COR-L47 (cell line): ENCODE data around the gene ZNF718.
"Not testable (repeated sequence)": the region's sequence is repeated elsewhere in the genome, so short reads cannot be mapped to it uniquely, and the experiment has no call there.

Source experiments
- DNase-seq: peaks from one replicate; lab custom pipeline; 2025; lab: John Stamatoyannopoulos, UW

Gene ZNF718

GRCh38 chr4:161496-162284, 37.4 kb downstream of the ZNF718 start:
- DNase-seq, result no peak

- not testable (repeated sequence) for DNase-seq
These were observed 45.3 kb downstream of the ZNF718 start for GRCh38 chr4:169640-170039.

- DNase-seq, result not testable (repeated sequence)
These were observed 47.0 kb downstream of the ZNF718 start for GRCh38 chr4:171318-171717.

- no peak for DNase-seq
These were observed 49.5 kb downstream of the ZNF718 start for GRCh38 chr4:173666-174314.

DNA sequence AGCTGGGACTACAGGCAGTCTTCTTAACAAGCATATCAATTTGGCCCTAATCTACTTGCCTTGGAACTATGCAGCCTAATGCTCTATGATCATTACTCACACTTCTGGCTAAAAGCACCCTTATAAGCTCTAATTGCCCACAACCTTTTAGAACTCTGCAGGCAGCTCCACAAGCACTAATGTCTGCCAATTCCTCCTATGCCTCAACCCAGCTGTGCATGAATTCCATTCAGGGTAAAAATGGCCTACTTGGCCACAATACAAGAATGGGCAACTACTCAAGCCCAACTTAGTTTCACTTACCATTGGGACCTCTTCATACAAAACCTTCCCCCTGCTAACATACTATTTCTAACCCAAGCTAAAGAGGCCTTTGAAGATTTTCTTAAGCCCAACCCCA, 51.7 kb downstream of the ZNF718 start:
- DNase-seq, result no peak

DNA sequence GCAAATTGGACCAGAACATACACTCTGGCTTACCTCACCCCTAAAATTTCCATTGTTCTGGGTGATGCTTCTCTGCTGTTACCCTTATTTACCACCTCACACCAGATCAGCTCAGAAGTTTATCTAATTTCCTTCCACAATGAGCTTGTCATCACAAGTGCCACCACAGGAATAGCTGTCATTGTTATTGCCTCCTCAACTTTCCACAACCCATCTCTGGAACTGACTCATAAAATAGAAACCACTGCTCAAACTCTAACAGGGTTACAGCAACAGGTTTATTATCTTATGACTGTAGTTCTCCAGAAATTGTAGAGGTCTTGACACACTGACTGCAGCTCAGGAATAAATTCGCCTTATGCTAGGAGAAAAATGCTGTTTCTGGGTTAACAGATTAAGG, 52.7 kb downstream of the ZNF718 start:
- DNase-seq, result no peak

DNA sequence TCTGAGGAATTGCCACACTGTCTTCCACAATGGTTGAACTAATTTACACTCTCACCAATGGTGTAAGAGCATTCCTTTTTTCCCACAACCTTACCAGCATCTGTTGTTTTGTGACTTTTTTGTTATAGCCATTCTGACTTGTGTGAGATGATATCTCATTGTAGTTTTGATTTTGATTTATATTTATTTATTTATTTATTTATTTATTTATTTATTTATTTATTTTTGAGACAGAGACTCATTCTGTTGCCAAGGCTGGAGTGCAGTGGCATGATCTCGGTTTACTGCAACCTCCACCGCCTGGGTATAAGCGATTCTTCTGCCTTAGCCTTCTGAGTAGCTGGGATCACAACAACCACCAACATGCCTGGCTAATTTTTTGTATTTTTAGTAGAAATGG, 57.9 kb downstream of the ZNF718 start:
- DNase-seq, result not testable (repeated sequence)

DNA sequence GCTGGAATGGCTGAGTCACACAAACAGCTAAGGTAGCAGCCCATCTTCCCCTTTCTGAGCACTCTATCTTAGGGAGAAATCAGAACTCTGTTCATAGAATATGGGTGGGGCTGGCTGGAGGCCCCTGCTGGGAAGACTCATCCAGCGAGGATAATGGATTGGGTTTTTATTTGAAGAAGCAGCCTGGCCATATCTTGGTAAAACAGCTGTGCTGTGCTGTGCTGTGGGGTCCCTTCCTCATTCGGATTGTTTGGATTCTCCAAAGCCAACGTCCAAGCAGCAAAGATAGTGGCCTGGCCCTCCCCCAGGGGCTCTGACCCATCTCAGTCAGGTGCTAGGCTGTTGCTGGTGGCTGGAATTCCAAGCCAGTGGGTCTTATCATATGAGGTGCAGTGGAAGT, 63.8 kb downstream of the ZNF718 start:
- no peak for DNase-seq

DNA sequence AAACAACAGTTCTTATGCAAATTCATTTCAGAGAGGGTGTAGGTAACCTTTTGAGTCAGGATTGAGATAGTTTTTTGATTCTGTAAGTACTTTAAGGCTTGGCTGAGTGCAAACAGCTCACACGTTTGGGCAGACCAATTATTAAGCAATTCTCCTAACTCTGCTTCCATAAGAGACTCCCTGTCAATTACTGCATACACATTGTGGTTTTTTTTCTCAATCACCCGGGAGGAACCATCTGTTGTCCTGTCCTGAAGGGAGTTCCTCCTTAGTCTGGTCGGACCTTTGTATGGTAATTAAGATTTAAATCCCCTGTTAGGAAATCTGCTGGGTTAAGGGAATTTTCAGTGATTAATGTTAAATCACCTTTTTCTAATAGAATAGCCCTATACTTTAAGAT, 70.9 kb downstream of the ZNF718 start:
- DNase-seq, result not testable (repeated sequence)

GRCh38 chr4:200936-201335, 76.6 kb downstream of the ZNF718 start:
- no peak for DNase-seq

GRCh38 chr4:202822-203221, 78.5 kb downstream of the ZNF718 start:
- not testable (repeated sequence) for DNase-seq

DNA sequence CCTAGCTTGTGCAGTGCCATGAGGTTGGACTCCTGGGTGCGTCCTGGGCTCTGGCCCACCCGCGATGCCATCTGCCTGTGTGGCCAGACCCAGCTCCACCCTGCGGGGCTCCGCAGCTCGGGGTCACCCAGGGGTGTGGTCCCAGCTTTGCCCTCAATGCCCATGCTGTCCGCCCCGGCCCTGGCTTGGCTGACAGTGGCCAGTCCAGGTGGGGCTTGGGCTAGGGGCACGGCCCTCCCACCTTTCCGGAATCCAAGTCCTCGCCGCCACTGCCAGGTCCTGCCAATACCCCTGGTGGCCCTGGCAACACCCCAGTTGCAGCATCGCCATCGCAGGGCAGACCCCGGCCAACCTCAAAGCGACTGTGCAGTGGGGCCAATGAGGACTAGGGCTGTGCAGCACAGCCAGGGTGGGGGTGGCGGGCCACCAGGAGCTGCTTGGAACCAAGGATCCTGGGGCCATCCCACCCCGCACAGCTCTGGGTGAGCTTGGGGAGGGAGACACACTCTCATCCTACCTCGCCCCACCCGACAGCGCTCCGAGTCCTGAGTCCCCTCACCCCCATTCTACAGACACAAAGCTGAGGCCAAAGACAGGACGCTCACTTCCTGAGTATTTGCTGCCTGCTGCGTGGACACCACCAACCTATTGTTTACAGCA, 80.9 kb downstream of the ZNF718 start:
- DNase-seq, result no peak

- DNase-seq, result no peak
These were observed 81.8 kb downstream of the ZNF718 start for GRCh38 chr4:206054-206453.

DNA sequence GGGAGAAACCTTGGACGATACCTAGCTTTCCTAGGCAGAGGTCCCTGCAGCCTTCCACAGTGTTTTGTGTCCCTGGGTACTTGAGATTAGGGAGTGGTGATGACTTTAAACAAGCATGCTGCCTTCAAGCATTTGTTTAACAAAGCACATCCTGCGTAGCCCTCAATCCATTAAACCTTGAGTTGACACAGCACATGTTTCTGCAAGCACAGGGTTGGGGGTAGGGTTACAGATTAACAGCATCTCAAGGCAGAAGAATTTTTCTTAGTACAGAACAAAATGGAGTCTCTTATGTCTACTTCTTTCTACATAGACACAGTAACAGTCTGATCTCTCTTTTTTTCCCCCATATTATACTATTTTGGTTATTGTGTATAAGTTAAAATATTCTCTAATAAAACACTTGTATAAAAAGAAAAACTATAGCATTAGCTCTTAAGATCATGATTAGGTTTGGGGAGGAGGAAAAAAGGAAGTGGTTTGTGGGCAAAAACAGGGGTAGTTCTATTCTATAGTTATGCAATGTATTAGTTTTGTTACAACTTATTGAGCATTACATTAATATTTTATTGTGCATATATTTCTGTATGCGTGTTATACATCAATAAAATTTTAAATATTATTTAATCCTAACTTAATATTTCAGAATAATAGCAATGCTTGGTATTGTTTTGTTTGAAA, 84.3 kb downstream of the ZNF718 start:
- not testable (repeated sequence) for DNase-seq

- no peak for DNase-seq
These were observed 86.8 kb downstream of the ZNF718 start for GRCh38 chr4:211033-211511.

GRCh38 chr4:212438-213188, 88.3 kb downstream of the ZNF718 start:
- no peak for DNase-seq

DNA sequence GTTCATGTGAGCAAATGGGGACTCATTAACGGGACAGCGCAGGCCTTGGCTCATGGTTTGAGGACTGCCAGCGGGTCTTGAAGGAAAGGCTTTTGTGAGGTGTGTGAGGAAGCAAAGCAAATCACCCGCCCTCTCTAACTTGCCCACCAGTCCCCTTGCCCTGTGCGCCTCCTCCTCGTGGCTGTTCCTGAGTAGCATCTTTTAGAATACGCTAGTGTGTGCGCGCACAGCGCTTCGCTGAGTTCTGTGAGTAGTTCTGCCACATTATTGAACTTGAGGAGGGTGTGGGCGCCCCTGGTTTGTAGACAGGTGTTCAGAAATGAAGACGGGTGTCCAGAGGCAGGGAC, 88.9 kb downstream of the ZNF718 start:
- not testable (repeated sequence) for DNase-seq
